Activated naive CD4-positive, alpha-beta T cell treated with anti-CD3 and anti-CD28 coated beads, Interleukin-2, amount 10 ng/mL, durations not matched to agents 7 days and 5 days (primary cell): ENCODE results near the gene ATP6V0A4.
A peak's percentile ranks its signal among the peaks of the same experiment; 100 is the strongest.

Experiments
- CTCF ChIA-PET: fragments of 350-600 bp; sonication (Branson Sonifier 250); formaldehyde crosslinking; loops from one replicate; lab custom pipeline; 2021; ENCODE audit warnings: antibody characterized with exemption; lab: Charles Lee
- DNase-seq: peaks from one replicate; pipeline ENCODE4 v3.0.0-alpha.2; 2020
- H3K27ac Mint-ChIP-seq: one replicate; pipeline ENCODE4 v1.8.0; 2021; ENCODE audit warnings: mild to moderate bottlenecking, moderate library complexity, mixed read lengths
- H3K27me3 Mint-ChIP-seq: one replicate; pipeline ENCODE4 v1.8.0; 2021; ENCODE audit warnings: mild to moderate bottlenecking, mixed read lengths
- H3K36me3 Mint-ChIP-seq: one replicate; pipeline ENCODE4 v1.8.0; 2021; ENCODE audit warnings: mixed read lengths
- H3K4me1 Mint-ChIP-seq: one replicate; pipeline ENCODE4 v1.8.0; 2021; ENCODE audit warnings: mixed read lengths
- H3K4me3 Mint-ChIP-seq: one replicate; pipeline ENCODE4 v1.8.0; 2021; ENCODE audit warnings: mild to moderate bottlenecking, moderate library complexity, mixed read lengths
- H3K9me3 Mint-ChIP-seq: one replicate; pipeline ENCODE4 v1.8.0; 2021; ENCODE audit warnings: mixed read lengths

ATP6V0A4 gene

DNA sequence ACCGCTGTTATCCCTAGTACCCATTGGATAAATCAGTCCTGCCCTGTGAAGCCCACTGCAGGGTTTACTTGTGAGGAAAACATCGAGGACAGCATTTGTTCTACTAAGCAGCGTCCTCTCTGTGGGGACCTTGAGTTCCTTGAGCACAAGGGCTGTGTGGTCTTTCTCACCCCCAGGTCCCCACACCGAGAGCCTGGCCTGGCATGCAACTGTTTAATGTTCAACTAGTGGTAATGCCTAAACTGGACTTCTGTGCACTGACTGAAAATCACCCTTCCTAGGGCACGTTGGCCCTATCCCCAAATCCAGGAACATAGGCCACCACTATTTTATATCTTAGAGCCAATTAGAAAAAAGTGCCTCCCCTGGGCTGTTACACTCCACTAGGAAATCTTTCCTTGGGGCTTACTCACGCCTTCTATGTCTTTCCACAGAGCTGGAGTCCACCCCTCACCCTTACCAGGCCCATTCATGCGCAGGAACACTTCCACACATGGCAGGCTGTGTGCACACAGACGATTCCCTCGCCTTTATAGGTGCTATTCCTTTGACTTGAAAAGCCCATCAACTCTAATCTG lies 1.9 kb downstream of the ATP6V0A4 start:
- no peak overlapping the region for H3K4me3 Mint-ChIP-seq
- H3K27ac Mint-ChIP-seq, result no peak overlapping the region
- H3K36me3 Mint-ChIP-seq, result peaks cover 6% of the 10 kb centered on the region
- DNase-seq, result no peak
- CTCF ChIA-PET, result no interaction called here
- H3K9me3 Mint-ChIP-seq, result peaks cover 8% of the 10 kb centered on the region
- peaks cover 28% of the 10 kb centered on the region for H3K4me1 Mint-ChIP-seq
- peaks cover 8% of the 10 kb centered on the region for H3K27me3 Mint-ChIP-seq

DNA sequence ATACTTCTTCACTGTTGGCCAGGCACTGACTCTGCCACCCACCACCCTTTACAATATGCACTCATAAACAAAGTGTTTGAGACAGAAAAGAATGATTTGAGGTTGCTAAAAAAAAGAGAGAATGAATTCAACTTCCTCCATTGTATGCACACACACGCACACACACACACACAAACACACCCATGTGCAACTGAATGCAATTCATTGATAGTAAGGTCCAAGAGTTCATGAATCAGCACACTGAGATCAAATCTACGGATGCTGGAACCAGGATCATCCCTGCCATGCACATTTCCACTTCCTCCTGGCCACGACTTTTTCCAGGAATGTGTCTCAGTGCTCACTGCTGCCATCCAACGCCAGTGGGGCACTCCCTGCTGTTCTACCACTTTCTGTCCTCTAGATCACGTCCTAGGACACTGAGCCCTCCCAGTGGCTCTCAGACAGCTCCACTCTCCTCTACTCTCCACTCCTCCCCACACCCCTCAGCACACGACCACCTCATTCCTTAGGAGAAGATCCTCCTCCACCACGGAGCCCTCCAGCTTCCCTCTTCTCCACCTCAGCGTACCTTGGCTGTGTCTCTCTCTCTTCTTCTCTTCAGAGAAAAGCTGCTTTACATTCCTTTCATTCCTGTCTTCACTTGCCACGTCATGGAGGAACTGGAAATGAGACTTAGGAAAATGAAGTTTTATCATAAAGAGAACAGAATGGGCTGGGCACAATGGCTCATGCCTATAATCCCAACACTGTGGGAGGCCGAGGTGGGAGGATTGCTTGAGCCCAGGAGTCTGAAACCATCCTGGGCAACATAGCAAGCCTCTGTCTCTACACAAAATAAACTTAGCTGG lies 12.2 kb downstream of the ATP6V0A4 start:
- no peak for DNase-seq
- H3K9me3 Mint-ChIP-seq, result peaks cover 12% of the 10 kb centered on the region
- no peak overlapping the region for H3K27ac Mint-ChIP-seq
- CTCF ChIA-PET, result no interaction called here
- peaks cover 21% of the 10 kb centered on the region for H3K27me3 Mint-ChIP-seq
- no peak overlapping the region for H3K4me3 Mint-ChIP-seq
- no peaks in the 10 kb centered on the region for H3K36me3 Mint-ChIP-seq
- H3K4me1 Mint-ChIP-seq, result peaks cover 4% of the 10 kb centered on the region

DNA sequence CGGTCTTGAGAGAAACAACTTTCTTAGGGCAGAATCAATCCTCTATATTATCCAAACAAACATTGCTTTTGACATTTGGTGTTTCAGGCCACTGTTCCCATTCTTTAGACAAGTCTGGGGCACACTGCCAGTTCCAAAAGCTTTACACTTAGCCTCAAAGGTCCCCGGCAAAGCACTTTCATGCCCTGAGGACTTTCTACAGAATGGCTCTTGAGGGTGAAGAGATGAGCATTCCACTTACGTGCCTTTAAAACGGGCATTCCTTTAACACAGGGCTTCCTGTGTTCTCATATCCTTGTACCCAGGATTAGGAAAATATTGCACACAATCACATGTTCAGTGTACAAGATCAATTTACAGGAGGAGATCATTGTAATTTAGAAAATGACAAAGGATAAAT lies 13.3 kb downstream of the ATP6V0A4 start:
- Mint-ChIP-seq H3K27ac (no peak overlapping the region), H3K36me3 (no peaks in the 10 kb centered on the region), H3K27me3 (peaks cover 24% of the 10 kb centered on the region), H3K4me3 (no peak overlapping the region), H3K4me1 (peaks cover 4% of the 10 kb centered on the region), H3K9me3 (peaks cover 12% of the 10 kb centered on the region)
- CTCF ChIA-PET, result no interaction called here
- DNase-seq, result no peak

DNA sequence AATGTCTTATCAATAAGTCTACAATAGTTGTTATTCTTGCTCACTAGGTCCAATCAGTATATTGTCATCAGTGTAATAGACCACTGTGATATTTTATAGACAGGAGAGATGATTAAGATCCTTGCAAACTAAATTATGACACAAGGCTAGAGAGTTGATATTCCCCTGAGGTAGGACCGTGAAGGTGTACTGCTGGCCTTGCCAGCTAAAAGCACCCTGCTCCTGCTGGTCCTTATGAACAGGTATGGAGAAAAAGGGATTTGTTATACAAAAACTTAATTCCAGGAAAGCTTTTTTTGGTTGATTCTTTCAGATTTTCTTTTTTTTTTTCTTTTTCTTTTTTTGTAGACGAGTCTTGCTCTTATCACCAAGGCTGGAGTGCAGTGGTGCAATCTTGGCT lies 17.0 kb downstream of the ATP6V0A4 start:
- CTCF ChIA-PET, result no interaction called here
- peaks cover 16% of the 10 kb centered on the region for H3K27me3 Mint-ChIP-seq
- H3K9me3 Mint-ChIP-seq, result peaks cover 4% of the 10 kb centered on the region
- DNase-seq, result no peak
- no peak overlapping the region for H3K4me3 Mint-ChIP-seq
- peaks cover 4% of the 10 kb centered on the region for H3K4me1 Mint-ChIP-seq
- H3K36me3 Mint-ChIP-seq, result no peaks in the 10 kb centered on the region
- no peak overlapping the region for H3K27ac Mint-ChIP-seq

DNA sequence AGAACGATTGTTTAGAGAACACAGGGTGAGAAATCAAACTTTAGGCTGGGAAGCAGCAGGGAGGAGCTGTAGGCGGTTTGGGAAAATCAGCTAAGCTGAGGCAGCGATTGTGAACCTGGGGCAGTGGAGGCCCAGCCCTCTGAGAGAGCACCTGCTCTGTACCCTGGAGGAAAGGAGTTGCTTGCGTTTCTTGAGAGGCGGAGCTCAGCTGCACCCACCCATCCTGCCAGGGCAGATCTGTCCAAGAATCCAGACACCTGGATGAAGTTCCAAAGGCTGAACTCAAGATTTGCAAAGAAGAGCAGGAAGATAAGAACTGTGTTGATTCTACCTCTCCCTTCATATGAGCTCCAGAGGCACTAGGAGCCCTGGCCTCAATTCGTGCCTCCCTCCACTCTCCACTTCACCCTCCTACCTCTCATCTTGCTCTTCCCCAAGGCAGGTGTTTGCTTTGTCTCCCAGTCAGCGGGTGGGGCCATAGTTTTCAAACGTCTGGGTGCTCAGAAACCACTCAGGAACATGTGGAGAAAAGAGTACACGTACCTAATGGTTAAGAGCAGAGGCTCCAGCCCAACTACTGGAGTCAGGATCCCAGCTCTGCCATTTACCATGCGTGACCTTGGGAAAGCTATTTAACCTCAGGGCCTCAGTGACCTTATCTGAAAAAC lies 21.7 kb downstream of the ATP6V0A4 start:
- Mint-ChIP-seq H3K4me1 (no peaks in the 10 kb centered on the region), H3K27me3 (peaks cover 11% of the 10 kb centered on the region), H3K4me3 (no peak overlapping the region), H3K9me3 (no peaks in the 10 kb centered on the region), H3K36me3 (no peaks in the 10 kb centered on the region), H3K27ac (no peak overlapping the region)
- no peak for DNase-seq
- CTCF ChIA-PET, result no interaction called here

DNA sequence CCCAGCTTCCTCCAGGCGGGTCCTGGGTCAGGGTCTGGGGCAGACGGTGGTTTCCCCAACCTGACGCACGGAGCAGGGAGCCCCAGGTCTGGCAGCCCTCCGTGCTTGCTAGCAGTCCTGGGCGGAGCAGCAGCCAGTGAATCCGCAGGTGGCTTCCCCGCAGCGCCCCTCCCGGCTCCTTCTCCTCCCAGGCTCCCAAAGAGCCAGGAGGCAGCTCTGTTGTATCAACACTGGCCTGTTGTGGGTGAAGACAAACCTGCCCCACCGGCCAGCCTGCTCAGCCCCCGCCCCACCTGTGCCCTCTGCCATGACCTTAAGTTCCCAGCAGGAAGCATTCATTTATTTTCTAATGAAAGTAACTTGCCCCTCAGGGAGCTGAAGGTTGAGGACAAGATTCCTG lies 24.2 kb downstream of the ATP6V0A4 start:
- CTCF ChIA-PET, result no interaction called here
- H3K4me1 Mint-ChIP-seq, result peaks cover 4% of the 10 kb centered on the region
- H3K36me3 Mint-ChIP-seq, result no peaks in the 10 kb centered on the region
- H3K4me3 Mint-ChIP-seq, result no peak overlapping the region
- DNase-seq, result no peak
- no peaks in the 10 kb centered on the region for H3K9me3 Mint-ChIP-seq
- no peak overlapping the region for H3K27ac Mint-ChIP-seq
- H3K27me3 Mint-ChIP-seq, result peaks cover 20% of the 10 kb centered on the region

DNA sequence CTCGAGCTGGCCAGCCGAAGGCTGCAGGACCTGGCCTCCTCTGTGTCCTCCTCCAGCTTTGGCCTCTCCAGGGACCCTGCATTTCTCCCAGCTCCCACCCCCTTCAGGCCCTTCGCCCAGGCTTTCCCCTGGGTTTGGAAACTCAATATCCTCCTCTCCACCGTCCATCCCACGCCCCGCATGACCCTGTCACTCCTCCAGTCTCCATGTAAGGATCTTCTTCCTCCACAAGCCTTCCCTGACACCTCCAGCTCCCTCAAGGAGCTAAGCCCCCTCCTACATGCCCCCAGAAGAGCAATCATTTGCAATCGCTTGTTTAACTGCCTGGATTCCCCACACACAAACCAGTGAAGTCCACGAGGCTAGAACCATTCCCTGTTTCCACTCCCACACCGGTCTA lies 24.8 kb downstream of the ATP6V0A4 start:
- H3K27me3 Mint-ChIP-seq, result peaks cover 20% of the 10 kb centered on the region
- no peaks in the 10 kb centered on the region for H3K9me3 Mint-ChIP-seq
- H3K27ac Mint-ChIP-seq, result no peak overlapping the region
- no peak for DNase-seq
- CTCF ChIA-PET, result no interaction called here
- no peaks in the 10 kb centered on the region for H3K36me3 Mint-ChIP-seq
- no peak overlapping the region for H3K4me3 Mint-ChIP-seq
- peaks cover 4% of the 10 kb centered on the region for H3K4me1 Mint-ChIP-seq

DNA sequence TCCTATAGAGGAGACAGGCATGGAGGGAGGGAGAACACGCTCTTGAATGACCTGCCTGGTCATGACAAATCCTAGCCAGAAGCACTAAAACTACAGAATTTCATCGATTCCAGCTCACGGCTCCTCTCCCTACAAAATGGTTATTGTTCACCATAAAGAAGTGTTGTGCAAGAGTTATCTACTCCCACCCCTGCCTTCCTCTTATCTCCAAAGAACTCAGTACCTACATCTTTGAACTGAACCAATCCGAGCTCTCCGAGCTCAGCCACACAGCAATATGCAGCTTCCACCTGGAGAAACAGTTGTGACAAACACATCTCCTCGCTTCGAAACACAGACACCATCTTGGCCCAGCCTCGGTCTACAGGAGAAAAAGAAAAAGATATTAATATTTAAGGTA lies 27.1 kb downstream of the ATP6V0A4 start:
- H3K27ac Mint-ChIP-seq, result no peak overlapping the region
- no peak overlapping the region for H3K4me3 Mint-ChIP-seq
- CTCF ChIA-PET, result no interaction called here
- H3K27me3 Mint-ChIP-seq, result peaks cover 13% of the 10 kb centered on the region
- no peaks in the 10 kb centered on the region for H3K36me3 Mint-ChIP-seq
- no peak for DNase-seq
- peaks cover 4% of the 10 kb centered on the region for H3K4me1 Mint-ChIP-seq
- H3K9me3 Mint-ChIP-seq, result no peaks in the 10 kb centered on the region

DNA sequence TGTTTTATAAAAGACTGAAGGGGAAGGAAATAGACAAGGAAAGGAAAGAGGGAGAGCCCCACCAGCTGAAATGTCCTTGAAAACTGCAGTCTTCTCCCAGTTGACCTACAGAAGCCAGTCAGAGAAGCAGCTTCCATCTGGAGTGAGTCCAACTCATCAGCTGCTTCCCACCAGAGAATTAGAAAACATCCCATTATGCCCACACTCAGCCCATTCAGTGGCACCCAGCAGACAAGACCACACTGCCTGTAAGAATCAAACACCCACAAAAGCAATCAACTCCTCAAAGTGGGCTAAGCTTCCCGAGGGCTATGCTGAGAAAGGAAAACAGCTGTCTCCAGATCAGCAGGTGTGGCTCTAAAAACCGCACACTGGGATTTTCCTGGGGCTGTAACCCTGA lies 29.8 kb downstream of the ATP6V0A4 start:
- no peak for DNase-seq
- H3K4me1 Mint-ChIP-seq, result peaks cover 4% of the 10 kb centered on the region
- H3K4me3 Mint-ChIP-seq, result no peak overlapping the region
- CTCF ChIA-PET, result no interaction called here
- no peak overlapping the region for H3K27ac Mint-ChIP-seq
- H3K9me3 Mint-ChIP-seq, result no peaks in the 10 kb centered on the region
- no peaks in the 10 kb centered on the region for H3K36me3 Mint-ChIP-seq
- H3K27me3 Mint-ChIP-seq, result peaks cover 12% of the 10 kb centered on the region

DNA sequence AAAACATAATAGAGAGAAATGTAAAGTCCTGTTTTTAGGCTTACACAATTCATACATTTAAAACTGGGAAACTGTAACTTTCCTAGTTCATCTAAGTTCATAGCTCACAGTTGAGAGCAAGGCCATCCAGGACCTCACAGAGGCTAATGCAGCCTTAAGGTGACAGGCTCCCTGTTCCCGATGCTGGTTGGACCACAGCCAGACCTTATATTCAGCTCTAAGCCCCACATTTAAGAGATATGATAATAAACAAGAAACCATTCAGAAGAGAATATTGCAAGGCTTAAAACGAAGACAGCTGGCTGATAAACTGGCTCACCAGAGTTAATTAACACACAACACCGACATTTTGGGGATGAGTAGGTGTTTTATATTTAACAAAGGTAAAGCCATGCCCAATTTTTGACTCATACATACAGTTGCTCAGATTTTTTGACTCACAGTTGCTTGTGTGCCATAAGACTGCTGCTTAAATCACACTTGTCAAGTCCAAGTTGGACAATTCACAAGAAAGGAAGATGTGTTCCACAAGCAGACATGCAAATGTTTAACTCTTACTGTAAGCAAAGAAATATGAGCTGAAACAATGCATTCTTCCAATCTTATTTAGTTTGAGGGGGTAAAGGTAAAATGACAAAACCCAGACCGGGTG lies 41.3 kb downstream of the ATP6V0A4 start:
- DNase-seq, result no peak
- CTCF ChIA-PET, result interaction anchor here (1.5 kb wide), 1 partner anchor 109 kb away, joined by 3 read pairs; no protein-coding TSS in a partner anchor
- Mint-ChIP-seq H3K4me1 (peaks cover 45% of the 10 kb centered on the region), H3K4me3 (no peak overlapping the region), H3K9me3 (no peaks in the 10 kb centered on the region), H3K27ac (no peak overlapping the region), H3K36me3 (no peaks in the 10 kb centered on the region), H3K27me3 (no peaks in the 10 kb centered on the region)

DNA sequence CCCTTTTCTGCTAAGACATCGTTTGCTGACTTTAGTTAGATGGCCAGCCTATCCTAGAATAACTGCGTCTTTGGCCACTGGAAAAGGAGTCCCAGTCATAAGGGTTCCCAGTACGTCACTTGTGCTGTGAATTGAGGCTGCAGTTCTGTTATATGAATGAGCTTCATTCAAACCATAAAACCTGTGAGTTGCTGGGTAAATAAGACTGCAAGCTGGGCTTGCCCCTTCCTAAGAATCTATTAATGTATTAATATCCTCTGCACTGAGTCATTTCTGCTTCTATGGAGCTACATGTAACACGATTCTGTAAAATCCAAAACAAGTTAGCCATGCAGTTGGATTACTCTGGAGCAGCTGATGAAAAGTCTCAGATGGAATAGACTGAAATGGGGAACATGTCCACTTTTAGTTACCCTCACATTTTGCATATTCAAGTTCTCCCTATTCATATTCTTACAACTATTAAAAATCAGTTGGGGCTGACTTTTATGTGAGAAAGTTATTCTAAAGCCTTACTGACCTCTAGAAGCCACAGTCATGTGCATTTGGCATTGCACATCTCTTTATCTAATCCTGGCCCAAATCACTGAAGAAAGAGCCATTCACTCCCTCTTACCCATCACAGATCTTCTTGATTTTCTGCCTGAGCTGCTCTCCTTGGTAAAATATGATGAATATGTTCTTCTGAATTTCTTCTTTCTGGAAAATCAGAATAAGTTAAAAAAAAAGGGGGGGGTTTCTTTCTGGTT lies 42.0 kb downstream of the ATP6V0A4 start:
- H3K4me3 Mint-ChIP-seq, result no peak overlapping the region
- H3K27ac Mint-ChIP-seq, result no peak overlapping the region
- CTCF ChIA-PET, result interaction anchor here (1.1 to 1.5 kb wide), 2 partner anchors 17 to 110 kb away, joined by 3 read pairs; no protein-coding TSS in a partner anchor
- DNase-seq, result no peak
- no peaks in the 10 kb centered on the region for H3K27me3 Mint-ChIP-seq
- H3K9me3 Mint-ChIP-seq, result no peaks in the 10 kb centered on the region
- peaks cover 1% of the 10 kb centered on the region for H3K36me3 Mint-ChIP-seq
- peaks cover 52% of the 10 kb centered on the region for H3K4me1 Mint-ChIP-seq

DNA sequence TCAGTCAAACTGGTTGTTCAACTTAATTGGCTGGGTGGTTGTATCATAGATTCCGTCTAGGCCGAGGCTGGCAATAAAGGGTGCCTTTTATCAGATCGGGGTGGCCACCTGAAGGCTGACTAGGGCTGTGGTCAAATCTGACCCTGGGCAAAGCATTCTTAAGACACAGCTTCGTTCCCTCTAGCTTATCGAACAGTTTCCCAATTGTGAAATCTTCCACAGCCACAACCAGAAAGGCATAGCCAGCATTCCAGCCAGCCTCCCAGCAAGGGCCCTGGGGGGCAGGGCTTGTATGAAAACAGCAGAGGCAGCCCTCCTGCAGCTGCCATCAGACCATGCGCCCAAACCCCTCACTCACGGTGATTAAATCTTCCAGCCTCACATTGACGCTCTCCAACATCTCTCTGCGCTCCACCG lies 42.7 kb downstream of the ATP6V0A4 start:
- H3K27me3 Mint-ChIP-seq, result no peaks in the 10 kb centered on the region
- no peak overlapping the region for H3K27ac Mint-ChIP-seq
- H3K4me3 Mint-ChIP-seq, result no peak overlapping the region
- CTCF ChIA-PET, result interaction anchor here (1.1 kb wide), 1 partner anchor 17 kb away, joined by 3 read pairs; no protein-coding TSS in a partner anchor
- H3K9me3 Mint-ChIP-seq, result no peaks in the 10 kb centered on the region
- H3K4me1 Mint-ChIP-seq, result peaks cover 58% of the 10 kb centered on the region
- DNase-seq, result no peak
- peaks cover 3% of the 10 kb centered on the region for H3K36me3 Mint-ChIP-seq

DNA sequence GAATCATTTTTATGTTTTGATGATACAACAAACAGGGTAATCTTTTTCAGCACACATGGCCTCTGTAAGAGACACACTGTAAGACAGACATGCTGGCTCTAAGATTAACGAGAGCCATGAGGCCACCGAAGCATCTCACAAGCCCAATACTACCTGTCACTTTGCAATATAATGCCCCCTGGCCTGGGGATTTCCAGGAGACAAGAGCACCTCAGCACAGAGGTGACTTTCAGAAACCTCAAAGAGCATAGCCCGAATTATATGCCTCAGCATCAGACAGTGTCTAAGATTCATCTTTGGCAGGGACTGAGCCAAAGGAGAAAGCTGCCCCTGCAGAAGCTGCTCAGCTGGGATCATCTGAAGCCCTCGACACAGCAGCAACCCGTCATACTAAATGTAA lies 44.4 kb downstream of the ATP6V0A4 start:
- H3K9me3 Mint-ChIP-seq, result no peaks in the 10 kb centered on the region
- peaks cover 3% of the 10 kb centered on the region for H3K36me3 Mint-ChIP-seq
- CTCF ChIA-PET, result interaction anchor here (1.5 to 1.9 kb wide), 2 partner anchors 119 to 133 kb away, joined by 4 to 6 read pairs; no protein-coding TSS in a partner anchor
- H3K4me3 Mint-ChIP-seq, result no peak overlapping the region
- H3K4me1 Mint-ChIP-seq, result peaks cover 76% of the 10 kb centered on the region
- no peak for DNase-seq
- no peaks in the 10 kb centered on the region for H3K27me3 Mint-ChIP-seq
- peak overlapping the region; percentile 94 for H3K27ac Mint-ChIP-seq
